ENCODE measurements around the gene PCDH9. TPM values are rescaled to one million over a fixed set of nuclear protein-coding genes. Genes with fewer than 3 reads are reported as not detected.

Gene PCDH9
- total RNA-seq: 1 to 10 TPM in 3 of 4 donors, under 1 TPM in 1; 0.37 to 2.4 (median 1.5) TPM

GRCh38 chr13:67229481-67230403 lies at the start of gene PCDH9:
PCDH9 (minus strand) TSS chr13:67230336; CDS start chr13:67228440, 1,896 bp downstream.
- H3K4me3 ChIP-seq: peak within 1 kb of the TSS; percentile 63 to 88 (median 73)
- 0 to 3% methylated on average over 5 to 26 of the region's 26 CpGs for WGBS, 2 donors (ENCODE audit: low coverage in 1 of 2)
- H3K36me3 ChIP-seq: no peaks in the 10 kb centered on the region
- peak in 2 of 3 donors; percentile 58 to 74 for TF ChIP-seq POLR2AphosphoS5 (IDR thresholded peaks at IDR 0.05)
- peak; percentile 54 for TF ChIP-seq POLR2A (IDR thresholded peaks at IDR 0.05)
- TF ChIP-seq EP300 (IDR thresholded peaks at IDR 0.05; ENCODE audit: low read depth): no peak
- peaks cover 27% of the 10 kb centered on the region for H3K27me3 ChIP-seq
- no peak for DNase-seq
- in situ Hi-C loops (cut with MboI; ENCODE audit: low pct_ligation_motif_present in 1 of 4, low pct_unique_long_range_greater_than_20kb in 1 of 4, low sequenced_read_pairs in 3 of 4) (loop anchor here in 1 of 4 donors (25.0 kb wide), 1 partner anchor 1567 kb away; no protein-coding TSS in a partner anchor), intact Hi-C loops (cut with DNase I; ENCODE audit: low total_unique reads) (no loop called here)
- peak within 1 kb of the TSS; percentile 81 to 88 (median 87) for H3K27ac ChIP-seq
- H3K9me3 ChIP-seq: no peaks in the 10 kb centered on the region
- H3K4me1 ChIP-seq: peaks cover 0 to 17% (median 7%) of the 10 kb centered on the region in 4 donors

- no peaks in the 10 kb centered on the region for H3K36me3 ChIP-seq
- H3K4me1 ChIP-seq: no peaks in the 10 kb centered on the region
- no peak overlapping the region for H3K27ac ChIP-seq
- DNase-seq: no peak
- H3K27me3 ChIP-seq: no peaks in the 10 kb centered on the region
- no peaks in the 10 kb centered on the region for H3K9me3 ChIP-seq
- intact Hi-C loops (cut with DNase I; ENCODE audit: low total_unique reads): no loop called here
- H3K4me3 ChIP-seq: no peak overlapping the region
- in situ Hi-C loops (cut with MboI; ENCODE audit: low pct_ligation_motif_present in 1 of 4, low pct_unique_long_range_greater_than_20kb in 1 of 4, low sequenced_read_pairs in 3 of 4): no loop called here
- WGBS, 2 donors (ENCODE audit: low coverage in 1 of 2): 60 to 76% methylated on average over 1 to 2 of the region's 2 CpGs
- TF ChIP-seq CTCF (IDR thresholded peaks at IDR 0.05): no peak
- no peak for TF ChIP-seq POLR2A (IDR thresholded peaks at IDR 0.05)
- no peak for TF ChIP-seq POLR2AphosphoS5 (IDR thresholded peaks at IDR 0.05)
- TF ChIP-seq EP300 (IDR thresholded peaks at IDR 0.05; ENCODE audit: low read depth): no peak
Observed at GRCh38 chr13:67278235-67278634, 48.1 kb upstream of the PCDH9 start.

- Histone ChIP-seq H3K4me1 (no peaks in the 10 kb centered on the region), H3K9me3 (no peaks in the 10 kb centered on the region), H3K27me3 (no peaks in the 10 kb centered on the region), H3K4me3 (no peak overlapping the region), H3K27ac (no peak overlapping the region), H3K36me3 (no peaks in the 10 kb centered on the region)
- no peak for TF ChIP-seq POLR2A (IDR thresholded peaks at IDR 0.05)
- TF ChIP-seq POLR2AphosphoS5 (IDR thresholded peaks at IDR 0.05): no peak
- no peak for TF ChIP-seq CTCF (IDR thresholded peaks at IDR 0.05)
- TF ChIP-seq EP300 (IDR thresholded peaks at IDR 0.05; ENCODE audit: low read depth): no peak
- no peak for DNase-seq
- intact Hi-C loops (cut with DNase I; ENCODE audit: low total_unique reads) (no loop called here), in situ Hi-C loops (cut with MboI; ENCODE audit: low pct_ligation_motif_present in 1 of 4, low pct_unique_long_range_greater_than_20kb in 1 of 4, low sequenced_read_pairs in 3 of 4) (no loop called here)
- 25 to 44% methylated on average over 1 of the region's 1 CpG for WGBS, 2 donors (ENCODE audit: low coverage in 1 of 2)
Observed at GRCh38 chr13:67277581-67277980, 47.4 kb upstream of the PCDH9 start.

GRCh38 chr13:67275351-67275960 lies 45.3 kb upstream of the PCDH9 start:
- WGBS, 2 donors (ENCODE audit: low coverage in 1 of 2): 56 to 60% methylated on average over 4 to 6 of the region's 6 CpGs
- intact Hi-C loops (cut with DNase I; ENCODE audit: low total_unique reads): no loop called here
- in situ Hi-C loops (cut with MboI; ENCODE audit: low pct_ligation_motif_present in 1 of 4, low pct_unique_long_range_greater_than_20kb in 1 of 4, low sequenced_read_pairs in 3 of 4): no loop called here
- no peak for DNase-seq
- no peaks in the 10 kb centered on the region for H3K36me3 ChIP-seq
- H3K27ac ChIP-seq: no peak overlapping the region
- H3K4me1 ChIP-seq: no peaks in the 10 kb centered on the region
- H3K4me3 ChIP-seq: no peak overlapping the region
- H3K27me3 ChIP-seq: no peaks in the 10 kb centered on the region
- TF ChIP-seq POLR2A (IDR thresholded peaks at IDR 0.05): no peak
- no peak for TF ChIP-seq EP300 (IDR thresholded peaks at IDR 0.05; ENCODE audit: low read depth)
- no peak for TF ChIP-seq CTCF (IDR thresholded peaks at IDR 0.05)
- no peak for TF ChIP-seq POLR2AphosphoS5 (IDR thresholded peaks at IDR 0.05)
- H3K9me3 ChIP-seq: no peaks in the 10 kb centered on the region
